HEK293 (cell line): ENCODE results near the gene DLGAP4.

Experiments
- CTCF ChIA-PET: fragments of 350-600 bp; formaldehyde crosslinking; extraction: SDS; loops from one replicate; lab custom pipeline; 2021; ENCODE audit warnings: antibody characterized with exemption; lab: Yijun Ruan, JAX
- POLR2A ChIA-PET: fragments of 300-600 bp; formaldehyde crosslinking; extraction: SDS; loops from one replicate; lab custom pipeline; 2020; ENCODE audit warnings: antibody characterized with exemption, inconsistent platforms; lab: Yijun Ruan, JAX
- H3K27ac ChIP-seq: fragments of 200-500 bp; sonication (Bioruptor generic); 2 replicates; pipeline ENCODE4 v1.5.1; 2014; ENCODE audit warnings: low read depth, low read length, control low read depth, inconsistent platforms; ENCODE audit errors: extremely low read depth
- H3K36me3 ChIP-seq, 2 experiments: fragments of 200-500 bp in 1 of 2; sonication (Bioruptor generic) in 1 of 2; 1 replicate in 1 of 2; 2 replicates in 1 of 2; pipeline ENCODE4 v1.5.1; 2014 to 2017; ENCODE audit warnings: inconsistent platforms in 2 of 2, low read length in 2 of 2; ENCODE audit not compliant: control insufficient read depth in 2 of 2, insufficient read depth in 1 of 2
- H3K4me1 ChIP-seq: fragments of 200-500 bp; sonication (Bioruptor generic); 2 replicates; pipeline ENCODE4 v1.5.1; 2014; ENCODE audit warnings: mild to moderate bottlenecking, low read length, inconsistent platforms; ENCODE audit not compliant: control insufficient read depth, insufficient read depth
- H3K4me3 ChIP-seq: 2 replicates; pipeline ENCODE4 v1.5.1; 2011; ENCODE audit warnings: low read depth, mild to moderate bottlenecking, control low read depth, low read length, moderate library complexity
- H3K9me3 ChIP-seq: fragments of 200-500 bp; sonication (Bioruptor generic); 2 replicates; pipeline ENCODE4 v1.5.1; 2014; ENCODE audit warnings: low read depth, low read length, inconsistent platforms; ENCODE audit not compliant: control insufficient read depth, insufficient read depth
- BCL6B ChIP-seq: fragments of 450-650 bp; formaldehyde crosslinking; IDR thresholded peaks from 2 replicates; pipeline ENCODE4 v1.5.1; 2017; ENCODE audit warnings: missing biosample characterization, missing genetic modification characterization
- EGR2 ChIP-seq: fragments of 450-650 bp; formaldehyde crosslinking; IDR thresholded peaks from 2 replicates; pipeline ENCODE4 v1.5.1; 2016; ENCODE audit warnings: low read depth, missing biosample characterization, missing genetic modification characterization
- FEZF1 ChIP-seq: fragments of 450-650 bp; formaldehyde crosslinking; IDR thresholded peaks from 2 replicates; pipeline ENCODE4 v1.5.1; 2016; ENCODE audit warnings: missing biosample characterization, missing genetic modification characterization
- OSR2 ChIP-seq: fragments of 450-650 bp; formaldehyde crosslinking; IDR thresholded peaks from 2 replicates; pipeline ENCODE4 v1.5.1; 2016; ENCODE audit warnings: missing biosample characterization, missing genetic modification characterization
- REPIN1 ChIP-seq: fragments of 450-650 bp; formaldehyde crosslinking; IDR thresholded peaks from 2 replicates; pipeline ENCODE4 v1.5.1; 2017; ENCODE audit warnings: missing biosample characterization, missing genetic modification characterization, low read depth
- SP7 ChIP-seq: fragments of 450-650 bp; formaldehyde crosslinking; IDR thresholded peaks from 2 replicates; pipeline ENCODE4 v1.5.1; 2016; ENCODE audit warnings: missing biosample characterization, missing genetic modification characterization
- ZBTB10 ChIP-seq: fragments of 450-650 bp; formaldehyde crosslinking; IDR thresholded peaks from 2 replicates; pipeline ENCODE4 v1.5.1; 2016; ENCODE audit warnings: missing biosample characterization, missing genetic modification characterization
- ZBTB17 ChIP-seq: fragments of 450-650 bp; formaldehyde crosslinking; IDR thresholded peaks from 2 replicates; pipeline ENCODE4 v1.5.1; 2016; ENCODE audit warnings: missing biosample characterization, missing genetic modification characterization
- ZBTB44 ChIP-seq: fragments of 450-650 bp; IDR thresholded peaks from 2 replicates; pipeline ENCODE4 v1.5.1; 2018; ENCODE audit warnings: missing biosample characterization, mild to moderate bottlenecking, missing genetic modification characterization
- ZBTB8A ChIP-seq: fragments of 450-650 bp; formaldehyde crosslinking; IDR thresholded peaks from 2 replicates; pipeline ENCODE4 v1.5.1; 2016; ENCODE audit warnings: missing biosample characterization, missing genetic modification characterization
- ZNF112 ChIP-seq: fragments of 450-650 bp; formaldehyde crosslinking; IDR thresholded peaks from 2 replicates; pipeline ENCODE4 v1.5.0; 2017; ENCODE audit warnings: missing biosample characterization, missing genetic modification characterization
- ZNF280D ChIP-seq: fragments of 450-650 bp; formaldehyde crosslinking; IDR thresholded peaks from 2 replicates; pipeline ENCODE4 v1.5.1; 2016; ENCODE audit warnings: missing biosample characterization, missing genetic modification characterization
- ZNF302 ChIP-seq: fragments of 450-650 bp; formaldehyde crosslinking; IDR thresholded peaks from 2 replicates; pipeline ENCODE4 v1.5.1; 2016; ENCODE audit warnings: missing biosample characterization, missing genetic modification characterization, low read depth
- ZNF311 ChIP-seq: fragments of 450-650 bp; formaldehyde crosslinking; IDR thresholded peaks from 2 replicates; pipeline ENCODE4 v1.5.1; 2017; ENCODE audit warnings: missing biosample characterization, missing genetic modification characterization, borderline replicate concordance
- ZNF324 ChIP-seq: fragments of 450-650 bp; formaldehyde crosslinking; IDR thresholded peaks from 2 replicates; pipeline ENCODE4 v1.5.1; 2016; ENCODE audit warnings: missing biosample characterization, missing genetic modification characterization
- ZNF341 ChIP-seq: fragments of 450-650 bp; formaldehyde crosslinking; IDR thresholded peaks from 2 replicates; pipeline ENCODE4; 2016; ENCODE audit warnings: low read depth, missing biosample characterization, missing genetic modification characterization
- ZNF521 ChIP-seq: fragments of 450-650 bp; formaldehyde crosslinking; IDR thresholded peaks from 2 replicates; pipeline ENCODE4 v1.5.1; 2017; ENCODE audit warnings: missing biosample characterization, mild to moderate bottlenecking, missing genetic modification characterization
- ZNF660 ChIP-seq: fragments of 450-650 bp; IDR thresholded peaks from 2 replicates; pipeline ENCODE4 v1.5.1; 2018; ENCODE audit warnings: missing biosample characterization, mild to moderate bottlenecking, missing genetic modification characterization
- ZNF692 ChIP-seq: fragments of 450-650 bp; formaldehyde crosslinking; IDR thresholded peaks from 2 replicates; pipeline ENCODE4 v1.5.1; 2016; ENCODE audit warnings: missing biosample characterization, missing genetic modification characterization
- ZNF837 ChIP-seq: fragments of 450-650 bp; formaldehyde crosslinking; IDR thresholded peaks from 2 replicates; pipeline ENCODE4 v1.5.1; 2016; ENCODE audit warnings: missing biosample characterization, missing genetic modification characterization
- ZSCAN18 ChIP-seq: fragments of 450-650 bp; formaldehyde crosslinking; IDR thresholded peaks from 2 replicates; pipeline ENCODE4 v1.5.1; 2016; ENCODE audit warnings: missing biosample characterization, missing genetic modification characterization
- ZSCAN4 ChIP-seq: fragments of 450-650 bp; formaldehyde crosslinking; IDR thresholded peaks from 2 replicates; pipeline ENCODE4 v1.5.1; 2017; ENCODE audit warnings: missing biosample characterization, missing genetic modification characterization

The DLGAP4 gene

GRCh38 chr20:36571564-36572504 is 265.7 kb downstream of the DLGAP4 start (continued):
- no peak for TF ChIP-seq BCL6B (tag by site-specific recombination)
- no peak for TF ChIP-seq ZNF280D (tag by site-specific recombination)
- no peak; the same call in 1 of the 2 replicates for TF ChIP-seq ZBTB8A (tag by site-specific recombination)
- TF ChIP-seq ZNF324 (tag by site-specific recombination) = no peak
- TF ChIP-seq EGR2 (tag by site-specific recombination) = peak; percentile 14; the same call in 1 of the 2 replicates
- no peak for TF ChIP-seq ZNF692 (tag by site-specific recombination)
- no peak for TF ChIP-seq FEZF1 (tag by site-specific recombination)
- TF ChIP-seq ZNF837 (tag by site-specific recombination) = no peak
- TF ChIP-seq ZNF311 (tag by site-specific recombination) = no peak
- TF ChIP-seq ZNF112 = no peak
- TF ChIP-seq ZSCAN18 = no peak
- TF ChIP-seq ZNF660 (tag by site-specific recombination) = no peak
- no peak for TF ChIP-seq ZNF302 (tag by site-specific recombination)
- TF ChIP-seq ZBTB10 (tag by site-specific recombination) = no peak

- Histone ChIP-seq H3K4me3 (peak overlapping the region; percentile 47), H3K4me1 (peaks cover 4% of the 10 kb centered on the region; the same call in 1 of the 2 replicates), H3K9me3 (no peaks in the 10 kb centered on the region), H3K27ac (peak overlapping the region; percentile 18; the same call in 1 of the 2 replicates), H3K36me3 (no peaks in the 10 kb centered on the region; a peak in 1 of 3 replicates)
- CTCF ChIA-PET = interaction anchor here (0.7 kb wide), 1 partner anchor 16 kb away, joined by 3 read pairs; no protein-coding TSS in a partner anchor
- POLR2A ChIA-PET = interaction anchor here (0.6 to 3.1 kb wide), 7 partner anchors 11 to 802 kb away, joined by 3 to 26 read pairs (median 6); partner anchors contain the start of gene RAB5IF
- TF ChIP-seq SP7 (tag by site-specific recombination) (no peak), ZBTB44 (tag by site-specific recombination) (no peak), ZNF341 (tag by site-specific recombination) (peak; percentile 20; the same call in 1 of the 2 replicates), OSR2 (no peak), ZNF521 (tag by site-specific recombination) (no peak), ZBTB17 (tag by site-specific recombination) (peak; percentile 86), REPIN1 (tag by site-specific recombination) (no peak), ZSCAN4 (tag by site-specific recombination) (no peak)
Measured at GRCh38 chr20:36572701-36573102, 266.6 kb downstream of the DLGAP4 start.
